ENCODE measurements around the gene CRIP2. TPM values are rescaled to one million over a fixed set of nuclear protein-coding genes. Genes with fewer than 3 reads are reported as not detected.

CRIP2 gene
- total and polyA plus RNA-seq, 8 donors = 12.9 to 223 (median 28.9) TPM

GRCh38 chr14:105440992-105441391, 33.6 kb upstream of the CRIP2 start:
- Histone ChIP-seq H3K36me3 (peaks cover 0 to 5% (median 0%) of the 10 kb centered on the region in 3 donors), H3K4me3 (no peak overlapping the region), H3K4me1 (no peaks in the 10 kb centered on the region), H3K27ac (no peak overlapping the region), H3K9me3 (no peaks in the 10 kb centered on the region), H3K27me3 (no peaks in the 10 kb centered on the region)
- DNase-seq = no peak
- WGBS, 2 donors = 96 to 98% methylated on average over 7 to 9 of the region's 9 CpGs
- TF ChIP-seq CTCF (IDR thresholded peaks at IDR 0.05) = no peak
- intact Hi-C loops (cut with DNase I) = no loop called here
- FAIRE-seq = no peak
- ATAC-seq = no peak

- no peaks in the 10 kb centered on the region for H3K27me3 ChIP-seq
- 78 to 85% methylated on average over 17 of the region's 17 CpGs for WGBS, 2 donors
- H3K4me3 ChIP-seq = no peak overlapping the region
- no peak for DNase-seq
- no peak for ATAC-seq
- no peak for FAIRE-seq
- intact Hi-C loops (cut with DNase I) = no loop called here
- no peak overlapping the region for H3K27ac ChIP-seq
- H3K4me1 ChIP-seq = no peaks in the 10 kb centered on the region
- TF ChIP-seq CTCF (IDR thresholded peaks at IDR 0.05) = no peak
- peaks cover 0 to 5% (median 0%) of the 10 kb centered on the region in 3 donors for H3K36me3 ChIP-seq
- H3K9me3 ChIP-seq = no peaks in the 10 kb centered on the region
Observed at GRCh38 chr14:105442125-105442524, 32.5 kb upstream of the CRIP2 start.

- no peak for ATAC-seq
- Histone ChIP-seq H3K27ac (no peak overlapping the region), H3K36me3 (peaks cover 0 to 5% (median 0%) of the 10 kb centered on the region in 3 donors), H3K9me3 (no peaks in the 10 kb centered on the region), H3K4me1 (no peaks in the 10 kb centered on the region), H3K4me3 (no peak overlapping the region), H3K27me3 (no peaks in the 10 kb centered on the region)
- FAIRE-seq = no peak
- WGBS, 2 donors = 82 to 85% methylated on average over 12 of the region's 12 CpGs
- no peak for DNase-seq
- TF ChIP-seq CTCF (IDR thresholded peaks at IDR 0.05) = no peak
- intact Hi-C loops (cut with DNase I) = no loop called here
Observed at GRCh38 chr14:105442834-105443233, 31.8 kb upstream of the CRIP2 start.

- no peaks in the 10 kb centered on the region for H3K4me1 ChIP-seq
- no peak overlapping the region for H3K27ac ChIP-seq
- no peaks in the 10 kb centered on the region for H3K9me3 ChIP-seq
- H3K27me3 ChIP-seq = no peaks in the 10 kb centered on the region
- no peak for TF ChIP-seq CTCF (IDR thresholded peaks at IDR 0.05)
- FAIRE-seq = no peak
- no peak overlapping the region for H3K4me3 ChIP-seq
- no peak for ATAC-seq
- H3K36me3 ChIP-seq = peaks cover 0 to 5% (median 0%) of the 10 kb centered on the region in 3 donors
- WGBS, 2 donors = 90 to 91% methylated on average over 17 of the region's 17 CpGs
- intact Hi-C loops (cut with DNase I) = no loop called here
- DNase-seq = peak in 1 of 6 donors; percentile 48
Observed at GRCh38 chr14:105444859-105445258, 29.8 kb upstream of the CRIP2 start.

GRCh38 chr14:105445290-105445689, 29.3 kb upstream of the CRIP2 start:
- Histone ChIP-seq H3K27me3 (no peaks in the 10 kb centered on the region), H3K9me3 (no peaks in the 10 kb centered on the region), H3K27ac (no peak overlapping the region), H3K36me3 (peaks cover 0 to 10% (median 2%) of the 10 kb centered on the region in 3 donors), H3K4me1 (no peaks in the 10 kb centered on the region), H3K4me3 (no peak overlapping the region)
- WGBS, 2 donors = 86 to 87% methylated on average over 23 to 24 of the region's 24 CpGs
- no peak for TF ChIP-seq CTCF (IDR thresholded peaks at IDR 0.05)
- no peak for ATAC-seq
- no peak for FAIRE-seq
- intact Hi-C loops (cut with DNase I) = no loop called here
- peak in 2 of 6 donors; percentile 28 to 60 for DNase-seq

Measured in pancreas (tissue), 10 donors.